Stomach (tissue), 4 donors: ENCODE data around the gene PAK5.

Source experiments
- POLR2AphosphoS5 ChIP-seq, 3 donors: sonication (generic); formaldehyde crosslinking; IDR thresholded peaks; one replicate each; pipeline ENCODE4 v1.6.1; 2016; ENCODE audit warnings: antibody characterized with exemption in 3 of 3
- TF ChIP-seq, protein P1 (sequence below), 7 experiments: fragments of 450-650 bp in 4 of 7; fragments of 200-600 bp in 3 of 7; sonication (generic) in 3 of 7; IDR thresholded peaks; one replicate each; pipeline ENCODE4 v1.5.1; 2016 to 2019; ENCODE audit warnings: antibody characterized with exemption in 7 of 7, control low read depth in 2 of 7, mild to moderate bottlenecking in 1 of 7

DNA sequence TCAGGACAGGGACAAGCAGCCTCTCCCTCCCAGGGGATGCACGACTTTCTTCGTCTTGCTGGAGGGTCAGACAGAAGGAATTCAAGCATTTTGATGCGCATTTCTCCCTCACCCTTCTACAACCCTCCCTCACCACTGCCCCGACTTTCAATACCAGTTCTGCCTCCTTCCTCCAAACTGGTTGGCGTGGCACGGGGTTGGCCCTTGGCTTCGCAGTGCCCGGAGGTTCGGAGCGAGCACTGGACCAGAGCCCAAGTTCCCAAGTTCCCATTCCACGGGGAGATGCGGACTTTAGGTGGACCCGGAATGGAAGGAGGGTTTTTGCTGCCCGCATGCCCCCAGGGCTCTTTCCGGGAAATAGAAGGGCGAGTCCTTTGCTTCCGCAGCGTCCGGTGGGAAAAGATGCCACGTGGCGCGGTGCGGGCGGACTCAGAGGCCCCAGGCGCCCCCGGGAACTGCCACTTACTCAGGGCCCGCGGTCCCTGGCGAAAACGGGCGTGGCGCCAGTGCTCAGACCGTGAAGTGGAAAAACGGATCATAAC is 332.5 kb downstream of the PAK5 start:
- TF ChIP-seq POLR2AphosphoS5 (IDR thresholded peaks at IDR 0.05), result no peak
- TF ChIP-seq, protein P1, sequence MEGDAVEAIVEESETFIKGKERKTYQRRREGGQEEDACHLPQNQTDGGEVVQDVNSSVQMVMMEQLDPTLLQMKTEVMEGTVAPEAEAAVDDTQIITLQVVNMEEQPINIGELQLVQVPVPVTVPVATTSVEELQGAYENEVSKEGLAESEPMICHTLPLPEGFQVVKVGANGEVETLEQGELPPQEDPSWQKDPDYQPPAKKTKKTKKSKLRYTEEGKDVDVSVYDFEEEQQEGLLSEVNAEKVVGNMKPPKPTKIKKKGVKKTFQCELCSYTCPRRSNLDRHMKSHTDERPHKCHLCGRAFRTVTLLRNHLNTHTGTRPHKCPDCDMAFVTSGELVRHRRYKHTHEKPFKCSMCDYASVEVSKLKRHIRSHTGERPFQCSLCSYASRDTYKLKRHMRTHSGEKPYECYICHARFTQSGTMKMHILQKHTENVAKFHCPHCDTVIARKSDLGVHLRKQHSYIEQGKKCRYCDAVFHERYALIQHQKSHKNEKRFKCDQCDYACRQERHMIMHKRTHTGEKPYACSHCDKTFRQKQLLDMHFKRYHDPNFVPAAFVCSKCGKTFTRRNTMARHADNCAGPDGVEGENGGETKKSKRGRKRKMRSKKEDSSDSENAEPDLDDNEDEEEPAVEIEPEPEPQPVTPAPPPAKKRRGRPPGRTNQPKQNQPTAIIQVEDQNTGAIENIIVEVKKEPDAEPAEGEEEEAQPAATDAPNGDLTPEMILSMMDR (IDR thresholded peaks at IDR 0.05), result no peak
